KMS-11 (cell line): Measurements from ENCODE around the gene LIMA1.

ENCODE experiments used
- H2AFZ ChIP-seq: fragments of 200-600 bp; sonication (generic); 2 replicates; pipeline ENCODE4 v1.6.1; 2016; ENCODE audit warnings: antibody characterized with exemption, mixed run types, low read depth
- H3K27ac ChIP-seq: fragments of 200-600 bp; sonication (generic); 2 replicates; pipeline ENCODE4 v1.6.1; 2016; ENCODE audit warnings: mild to moderate bottlenecking, mixed run types
- H3K27me3 ChIP-seq: fragments of 200-600 bp; sonication (generic); 2 replicates; pipeline ENCODE4 v1.6.1; 2017; ENCODE audit warnings: mild to moderate bottlenecking, low read depth, mixed run types, moderate library complexity; ENCODE audit not compliant: insufficient read depth
- H3K36me3 ChIP-seq: fragments of 200-600 bp; sonication (generic); 2 replicates; pipeline ENCODE4 v1.6.1; 2017; ENCODE audit warnings: mild to moderate bottlenecking, mixed run types; ENCODE audit not compliant: insufficient read depth
- H3K4me1 ChIP-seq: fragments of 200-600 bp; sonication (generic); 2 replicates; pipeline ENCODE4 v1.6.1; 2016; ENCODE audit warnings: mild to moderate bottlenecking, low read depth, mixed run types; ENCODE audit not compliant: poor library complexity, severe bottlenecking
- H3K4me2 ChIP-seq: fragments of 200-600 bp; sonication (generic); 2 replicates; pipeline ENCODE4 v1.7.0; 2016; ENCODE audit warnings: mild to moderate bottlenecking, mixed run types
- H3K4me3 ChIP-seq: fragments of 200-600 bp; sonication (generic); IDR thresholded peaks from 2 replicates; pipeline ENCODE4 v1.6.1; 2017; ENCODE audit warnings: low read depth, low read length, mixed read lengths; ENCODE audit not compliant: insufficient read depth
- H3K79me2 ChIP-seq: fragments of 200-600 bp; sonication (generic); 2 replicates; pipeline ENCODE4 v1.6.1; 2016; ENCODE audit warnings: low read depth, mixed run types; ENCODE audit not compliant: insufficient read depth
- H3K9ac ChIP-seq: fragments of 200-600 bp; sonication (generic); 2 replicates; pipeline ENCODE4 v1.6.1; 2016; ENCODE audit warnings: mild to moderate bottlenecking, mixed run types
- H4K20me1 ChIP-seq: fragments of 200-600 bp; sonication (generic); 2 replicates; pipeline ENCODE4 v1.6.1; 2016; ENCODE audit warnings: mild to moderate bottlenecking, mixed run types; ENCODE audit not compliant: insufficient read depth
- CTCF ChIP-seq: fragments of 200-600 bp; sonication (generic); conservative IDR thresholded peaks from 2 replicates; pipeline ENCODE4 v1.6.1; 2017; ENCODE audit warnings: low read depth, mild to moderate bottlenecking, antibody characterized with exemption, low read length, moderate library complexity, mixed read lengths

The LIMA1 gene

DNA sequence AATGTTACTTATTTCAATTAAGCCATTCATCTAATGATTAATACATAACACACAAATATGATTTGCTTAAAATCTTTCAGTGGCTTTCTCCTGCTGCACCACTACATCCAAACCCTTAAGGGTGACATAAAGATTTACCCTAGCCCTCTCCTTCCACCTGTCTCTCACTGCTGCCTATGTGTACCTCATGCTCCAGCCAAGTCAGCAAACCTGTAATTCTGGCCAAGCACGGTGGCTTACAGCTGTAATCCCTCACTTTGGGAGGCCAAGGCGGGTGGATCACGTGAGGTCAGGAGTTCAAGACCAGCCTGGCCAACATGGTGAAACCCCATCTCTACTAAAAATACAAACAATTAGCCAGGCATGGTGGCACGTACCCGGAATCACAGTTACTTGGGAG is 84.5 kb downstream of the LIMA1 start:
- Histone ChIP-seq H3K36me3 (no peaks in the 10 kb centered on the region), H2AFZ (no peak overlapping the region), H3K4me3 (no peak overlapping the region), H3K9ac (no peak overlapping the region), H3K79me2 (no peaks in the 10 kb centered on the region), H4K20me1 (no peaks in the 10 kb centered on the region), H3K27ac (no peak overlapping the region), H3K27me3 (no peaks in the 10 kb centered on the region), H3K4me2 (no peak overlapping the region), H3K4me1 (no peaks in the 10 kb centered on the region)
- no peak for TF ChIP-seq CTCF

DNA sequence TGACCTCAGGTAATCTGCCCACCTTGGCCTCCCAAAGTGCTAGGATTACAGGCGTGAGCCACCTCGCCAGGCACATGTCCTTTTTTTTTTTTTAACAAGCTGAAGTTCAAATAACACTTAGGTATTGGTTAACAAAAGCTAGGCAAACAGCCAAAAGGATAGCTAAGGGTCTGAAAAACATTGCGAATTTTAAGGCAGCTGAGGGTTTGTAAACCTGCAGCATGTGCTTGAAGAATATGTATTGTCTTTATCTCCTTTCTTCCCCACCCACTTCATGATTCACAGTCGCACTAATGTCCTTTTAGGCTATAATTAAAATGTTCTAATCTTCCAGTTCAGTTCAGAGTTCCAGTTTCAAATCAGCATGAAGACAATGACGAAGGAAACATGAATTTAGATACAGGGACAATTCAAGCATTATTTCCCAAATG is 86.0 kb downstream of the LIMA1 start:
- Histone ChIP-seq H2AFZ (no peak overlapping the region), H3K79me2 (no peaks in the 10 kb centered on the region), H3K36me3 (no peaks in the 10 kb centered on the region), H4K20me1 (no peaks in the 10 kb centered on the region), H3K4me3 (no peak overlapping the region), H3K4me2 (no peak overlapping the region), H3K27ac (no peak overlapping the region), H3K27me3 (no peaks in the 10 kb centered on the region), H3K9ac (no peak overlapping the region), H3K4me1 (no peaks in the 10 kb centered on the region)
- no peak for TF ChIP-seq CTCF

GRCh38 chr12:50196537-50196936 is 86.8 kb downstream of the LIMA1 start:
- H3K4me2 ChIP-seq = no peak overlapping the region

GRCh38 chr12:50195832-50196231 is 87.5 kb downstream of the LIMA1 start:
- no peak overlapping the region for H3K4me3 ChIP-seq
- H4K20me1 ChIP-seq = no peaks in the 10 kb centered on the region
- no peak overlapping the region for H3K9ac ChIP-seq
- no peaks in the 10 kb centered on the region for H3K4me1 ChIP-seq
- no peak overlapping the region for H3K4me2 ChIP-seq
- no peaks in the 10 kb centered on the region for H3K27me3 ChIP-seq
- TF ChIP-seq CTCF = no peak
- H3K79me2 ChIP-seq = no peaks in the 10 kb centered on the region
- H3K27ac ChIP-seq = no peak overlapping the region
- H3K36me3 ChIP-seq = no peaks in the 10 kb centered on the region
- no peak overlapping the region for H2AFZ ChIP-seq

More at GRCh38 chr12:50196537-50196936, 86.8 kb downstream of the LIMA1 start:
- H3K4me1 ChIP-seq = no peaks in the 10 kb centered on the region
- no peak overlapping the region for H2AFZ ChIP-seq
- TF ChIP-seq CTCF = no peak
- no peaks in the 10 kb centered on the region for H3K36me3 ChIP-seq
- no peak overlapping the region for H3K9ac ChIP-seq
- H3K27me3 ChIP-seq = no peaks in the 10 kb centered on the region
- no peaks in the 10 kb centered on the region for H4K20me1 ChIP-seq
- no peak overlapping the region for H3K27ac ChIP-seq
- no peak overlapping the region for H3K4me3 ChIP-seq
- no peaks in the 10 kb centered on the region for H3K79me2 ChIP-seq
